Naive thymus-derived CD4-positive, alpha-beta T cell (primary cell): Measurements from ENCODE around the gene LAMB1. TPM values are rescaled to one million over a fixed set of nuclear protein-coding genes. Genes with fewer than 3 reads are reported as not detected.

Experiments used
- ATAC-seq: fragments of 150-1000 bp; cut with Tn5 transposase; 2 replicates; pipeline ENCODE4 v1.10.0; 2021; ENCODE audit warnings: mild to moderate bottlenecking, moderate library complexity
- CTCF ChIA-PET: fragments of 350-600 bp; sonication (Branson Sonifier 250); formaldehyde crosslinking; loops from one replicate; lab custom pipeline; 2021; ENCODE audit warnings: antibody characterized with exemption; lab: Charles Lee
- POLR2A ChIA-PET: fragments of 350-600 bp; sonication (Branson Sonifier 250); formaldehyde crosslinking; loops from one replicate; lab custom pipeline; 2021; ENCODE audit warnings: antibody characterized with exemption, inconsistent platforms; lab: Charles Lee
- DNase-seq, 9 donors: peaks; one replicate each; pipeline versions ENCODE4 v3.0.0 to v3.0.0-alpha.2; 2020 to 2022; ENCODE audit warnings: mixed read lengths in 1 of 9
- H3K27ac ChIP-seq: one replicate; pipeline ENCODE4 v1.7.0; 2013; ENCODE audit warnings: mild to moderate bottlenecking, low read depth, low read length, moderate library complexity
- H3K27me3 ChIP-seq, 2 donors: one replicate each; pipeline ENCODE4 v1.7.0; 2013; ENCODE audit warnings: low read length in 2 of 2, mild to moderate bottlenecking in 2 of 2, moderate library complexity in 2 of 2; ENCODE audit not compliant: control insufficient read depth in 2 of 2, insufficient read depth in 2 of 2
- H3K36me3 ChIP-seq, 3 experiments: 1 replicate in 2 of 3; 2 replicates in 1 of 3; pipeline ENCODE4 v1.7.0; 2013; ENCODE audit warnings: low read length in 3 of 3, mild to moderate bottlenecking in 3 of 3, moderate library complexity in 1 of 3; ENCODE audit not compliant: insufficient read depth in 3 of 3, control insufficient read depth in 2 of 3
- H3K4me1 ChIP-seq, 2 donors: one replicate each; pipeline ENCODE4 v1.7.0; 2013; ENCODE audit warnings: low read length in 2 of 2, mild to moderate bottlenecking in 2 of 2, moderate library complexity in 1 of 2; ENCODE audit not compliant: control insufficient read depth in 2 of 2, insufficient read depth in 2 of 2
- H3K4me3 ChIP-seq: 2 replicates; pipeline ENCODE4 v1.7.0; 2013; ENCODE audit warnings: mild to moderate bottlenecking, low read length
- H3K9me3 ChIP-seq, 3 experiments: 1 replicate in 2 of 3; 2 replicates in 1 of 3; pipeline ENCODE4 v1.7.0; 2013; ENCODE audit warnings: low read length in 3 of 3; ENCODE audit not compliant: control insufficient read depth in 2 of 3
- H3K27ac Mint-ChIP-seq, 9 donors: one replicate each; pipeline ENCODE4 v1.8.0; 2020 to 2022; ENCODE audit warnings: mixed read lengths in 9 of 9, mild to moderate bottlenecking in 8 of 9, moderate library complexity in 5 of 9, inconsistent platforms in 2 of 9
- H3K27me3 Mint-ChIP-seq, 5 donors: one replicate each; pipeline ENCODE4 v1.8.0; 2021 to 2022; ENCODE audit warnings: mixed read lengths in 5 of 5, mild to moderate bottlenecking in 1 of 5
- H3K36me3 Mint-ChIP-seq, 5 donors: one replicate each; pipeline ENCODE4 v1.8.0; 2020 to 2022; ENCODE audit warnings: mixed read lengths in 5 of 5, mild to moderate bottlenecking in 3 of 5, inconsistent platforms in 1 of 5
- H3K4me1 Mint-ChIP-seq, 7 donors: one replicate each; pipeline ENCODE4 v1.8.0; 2020 to 2022; ENCODE audit warnings: mixed read lengths in 7 of 7, mild to moderate bottlenecking in 3 of 7, inconsistent platforms in 1 of 7
- H3K4me3 Mint-ChIP-seq, 10 donors: one replicate each; pipeline ENCODE4 v1.8.0; 2020 to 2022; ENCODE audit warnings: mild to moderate bottlenecking in 10 of 10, mixed read lengths in 10 of 10, moderate library complexity in 6 of 10, inconsistent platforms in 2 of 10
- H3K9me3 Mint-ChIP-seq, 11 donors: one replicate each; pipeline ENCODE4 v1.8.0; 2020 to 2022; ENCODE audit warnings: mixed read lengths in 11 of 11, mild to moderate bottlenecking in 4 of 11, inconsistent platforms in 1 of 11, moderate library complexity in 1 of 11
- intact Hi-C, 2 donors: fragments of 100-400 bp; cut with micrococcal nuclease; formaldehyde crosslinking; loops; one replicate each; pipeline ENCODE4 v1.15.1; 2023
- polyA plus RNA-seq, 2 donors: library from polyadenylated mRNA; unstranded; fragments of 300-500 nt; fragmentation: Illumina TruSeq; gene quantifications; one replicate each; pipeline ENCODE4 v1.2.3, GENCODE V29; 2021
- total RNA-seq, 6 experiments: library from RNA in 5 of 6; stranded (reverse) in 5 of 6; gene quantifications; 1 replicate in 5 of 6; 2 replicates in 1 of 6; pipeline ENCODE4 v1.2.3 and lab custom pipeline; 2021 to 2026

LAMB1 gene
- total and polyA plus RNA-seq, 7 experiments from 2014 or later: 0.65 to 0.82 TPM; not detected in 5

DNA sequence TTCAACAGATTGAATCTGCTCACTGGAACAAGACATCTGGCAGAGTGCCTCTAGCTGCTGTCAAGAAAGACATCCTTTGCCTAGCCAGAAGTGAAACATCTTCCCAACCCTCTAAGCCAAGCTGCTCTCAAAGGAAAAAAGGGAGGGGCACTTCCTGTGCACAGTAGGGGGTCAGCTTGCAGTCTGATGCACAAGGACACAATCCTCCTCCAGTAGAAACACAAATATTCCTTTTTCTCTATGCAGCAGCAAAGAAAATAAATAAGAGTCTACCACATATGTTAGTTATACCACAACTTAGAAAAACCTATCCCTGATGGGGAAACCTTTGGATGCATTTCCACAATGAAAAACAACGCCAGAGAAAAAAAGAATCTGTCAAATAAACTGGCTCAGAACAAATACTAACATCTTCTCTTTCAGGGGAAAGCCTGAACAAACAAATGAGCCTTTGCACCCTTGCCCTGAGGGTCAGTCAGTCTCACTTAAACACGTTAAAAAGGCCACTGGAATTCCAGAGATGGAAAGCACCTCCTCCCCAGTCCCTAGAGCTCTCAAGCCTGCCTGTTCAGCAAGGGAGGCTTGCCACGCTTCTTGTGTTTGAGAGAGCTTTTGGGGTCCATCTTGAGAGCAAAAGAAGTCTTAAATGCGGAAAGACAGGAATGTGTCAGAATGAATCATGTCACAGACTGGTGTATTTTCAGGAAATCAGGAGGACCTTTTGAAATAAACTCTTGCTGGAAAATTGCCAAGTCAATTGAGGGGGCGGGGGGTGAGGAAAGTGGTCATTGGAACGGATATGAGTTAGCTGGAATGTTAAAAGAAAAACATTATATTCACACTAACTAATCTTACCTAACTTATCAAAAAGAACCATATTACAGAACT, 7.5 kb downstream of the LAMB1 start:
- peaks cover 24 to 64% (median 41%) of the 10 kb centered on the region in 5 donors for H3K27me3 Mint-ChIP-seq
- Histone ChIP-seq H3K9me3 (no peaks in the 10 kb centered on the region), H3K27ac (no peak overlapping the region), H3K36me3 (no peaks in the 10 kb centered on the region), H3K4me3 (no peak overlapping the region), H3K4me1 (no peaks in the 10 kb centered on the region), H3K27me3 (peaks cover 0 to 3% of the 10 kb centered on the region in 2 donors)
- H3K36me3 Mint-ChIP-seq: peaks cover 0 to 4% (median 0%) of the 10 kb centered on the region in 5 donors
- ATAC-seq (no peak), DNase-seq (no peak)
- H3K9me3 Mint-ChIP-seq: no peaks in the 10 kb centered on the region
- no peak overlapping the region for H3K27ac Mint-ChIP-seq
- POLR2A ChIA-PET: no interaction called here
- H3K4me1 Mint-ChIP-seq: no peaks in the 10 kb centered on the region
- CTCF ChIA-PET: no interaction called here
- no peak overlapping the region for H3K4me3 Mint-ChIP-seq
- intact Hi-C loops: no loop called here

DNA sequence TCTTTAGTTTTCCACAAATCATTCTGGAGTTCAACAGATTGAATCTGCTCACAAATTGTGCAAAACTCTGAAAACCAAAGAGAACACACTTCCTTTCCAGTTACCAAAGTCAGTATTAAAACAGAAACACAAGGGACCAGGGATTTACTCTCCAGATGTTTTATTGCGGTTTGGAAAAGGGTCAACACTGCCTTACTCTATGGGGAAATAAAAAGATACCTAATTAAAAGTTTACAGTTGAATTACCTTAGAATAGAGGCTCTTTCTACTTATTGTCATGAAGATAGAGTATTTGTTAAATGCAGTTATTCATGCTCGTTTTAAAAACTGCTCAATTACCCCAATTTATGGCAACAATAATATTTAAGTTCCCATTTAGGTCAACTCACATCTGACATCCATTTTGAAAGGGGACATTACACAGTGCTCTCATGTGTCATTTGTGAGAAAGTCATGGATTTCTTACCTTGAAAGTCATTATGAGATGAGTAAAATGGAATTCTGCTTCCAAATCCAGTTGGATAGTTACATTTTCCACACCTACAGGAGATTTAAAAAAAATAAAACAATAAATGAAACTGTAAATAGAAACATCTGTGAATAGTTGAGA, 8.4 kb downstream of the LAMB1 start:
- Histone ChIP-seq H3K27me3 (no peaks in the 10 kb centered on the region), H3K4me1 (no peaks in the 10 kb centered on the region), H3K27ac (no peak overlapping the region), H3K9me3 (no peaks in the 10 kb centered on the region), H3K4me3 (no peak overlapping the region), H3K36me3 (no peaks in the 10 kb centered on the region)
- no peak overlapping the region for H3K4me3 Mint-ChIP-seq
- POLR2A ChIA-PET: no interaction called here
- no peaks in the 10 kb centered on the region for H3K4me1 Mint-ChIP-seq
- no peak overlapping the region for H3K27ac Mint-ChIP-seq
- ATAC-seq (no peak), DNase-seq (no peak)
- H3K9me3 Mint-ChIP-seq: no peaks in the 10 kb centered on the region
- H3K36me3 Mint-ChIP-seq: peaks cover 0 to 4% (median 0%) of the 10 kb centered on the region in 5 donors
- H3K27me3 Mint-ChIP-seq: peaks cover 28 to 62% (median 45%) of the 10 kb centered on the region in 5 donors
- CTCF ChIA-PET: no interaction called here
- intact Hi-C loops: no loop called here

DNA sequence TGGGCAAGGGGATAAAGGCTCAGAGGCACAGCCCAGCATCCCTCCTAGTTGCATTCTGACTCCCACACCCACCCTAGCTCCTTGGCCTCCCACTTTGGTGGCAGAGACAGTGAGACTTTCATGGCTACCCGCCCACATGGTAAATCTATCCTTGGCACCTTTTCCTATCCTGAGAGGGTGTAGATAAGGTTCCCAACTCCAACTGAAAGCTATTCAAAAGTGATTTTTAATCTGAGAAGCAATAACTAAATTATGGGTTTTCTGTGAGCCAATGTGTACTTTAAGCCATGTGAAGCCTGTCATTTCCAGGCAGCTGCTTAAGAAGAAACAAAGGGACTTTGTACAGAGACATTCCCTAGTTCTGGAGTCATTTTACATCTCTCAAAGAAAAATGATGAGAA, 9.1 kb downstream of the LAMB1 start:
- peaks cover 0 to 4% (median 0%) of the 10 kb centered on the region in 5 donors for H3K36me3 Mint-ChIP-seq
- peaks cover 32 to 58% (median 49%) of the 10 kb centered on the region in 5 donors for H3K27me3 Mint-ChIP-seq
- no peaks in the 10 kb centered on the region for H3K9me3 ChIP-seq
- ATAC-seq (no peak), DNase-seq (no peak)
- H3K4me1 ChIP-seq: no peaks in the 10 kb centered on the region
- no peaks in the 10 kb centered on the region for H3K9me3 Mint-ChIP-seq
- H3K27ac Mint-ChIP-seq: no peak overlapping the region
- H3K4me1 Mint-ChIP-seq: no peaks in the 10 kb centered on the region
- H3K36me3 ChIP-seq: no peaks in the 10 kb centered on the region
- intact Hi-C loops: no loop called here
- H3K4me3 Mint-ChIP-seq: no peak overlapping the region
- H3K4me3 ChIP-seq: no peak overlapping the region
- H3K27me3 ChIP-seq: no peaks in the 10 kb centered on the region
- ChIA-PET CTCF (no interaction called here), POLR2A (no interaction called here)
- H3K27ac ChIP-seq: no peak overlapping the region

DNA sequence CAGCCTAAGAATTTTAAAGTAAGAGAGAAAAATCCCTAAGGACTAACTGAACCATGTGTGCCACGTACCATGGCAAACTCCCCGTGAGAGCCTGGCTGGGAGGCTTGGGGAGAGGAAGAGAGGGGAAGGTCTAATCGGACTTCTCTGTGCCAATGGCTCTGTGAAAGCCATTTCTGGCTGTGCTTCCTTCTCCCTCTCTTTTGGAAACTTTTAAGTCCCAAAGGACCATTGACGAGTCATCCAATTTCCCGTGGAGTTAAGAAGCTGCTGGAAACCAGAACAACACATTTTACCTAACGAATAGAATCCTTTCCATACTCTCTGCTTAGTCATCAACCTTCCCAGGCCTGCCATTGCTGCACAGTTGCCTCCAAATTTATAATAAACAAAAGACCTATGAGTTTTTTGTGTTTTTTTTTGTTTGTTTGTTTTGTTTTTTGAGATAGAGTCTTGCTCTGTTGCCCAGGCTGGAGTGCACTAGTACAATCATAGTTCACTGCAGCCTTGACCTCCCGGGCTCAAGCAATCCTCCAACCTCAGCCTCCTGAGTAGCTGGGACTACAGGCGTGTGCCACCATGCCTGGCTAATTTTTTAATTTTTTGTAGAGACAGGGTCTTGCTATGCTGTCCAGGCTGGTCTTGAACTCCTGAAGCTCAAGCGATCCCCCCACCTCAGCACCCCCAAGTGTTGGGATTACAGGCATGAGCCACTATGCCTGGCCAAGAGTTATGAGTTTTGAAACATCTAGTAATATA, 13.2 kb downstream of the LAMB1 start:
- Histone ChIP-seq H3K4me3 (no peak overlapping the region), H3K36me3 (no peaks in the 10 kb centered on the region), H3K9me3 (no peaks in the 10 kb centered on the region), H3K4me1 (no peaks in the 10 kb centered on the region), H3K27me3 (peaks cover 0 to 3% of the 10 kb centered on the region in 2 donors), H3K27ac (no peak overlapping the region)
- Mint-ChIP-seq H3K4me1 (no peaks in the 10 kb centered on the region), H3K27me3 (peaks cover 31 to 63% (median 44%) of the 10 kb centered on the region in 5 donors), H3K36me3 (peaks cover 0 to 4% (median 0%) of the 10 kb centered on the region in 5 donors), H3K4me3 (no peak overlapping the region), H3K9me3 (no peaks in the 10 kb centered on the region), H3K27ac (no peak overlapping the region)
- intact Hi-C loops: no loop called here
- DNase-seq (no peak), ATAC-seq (no peak)
- CTCF ChIA-PET: no interaction called here
- POLR2A ChIA-PET: no interaction called here

DNA sequence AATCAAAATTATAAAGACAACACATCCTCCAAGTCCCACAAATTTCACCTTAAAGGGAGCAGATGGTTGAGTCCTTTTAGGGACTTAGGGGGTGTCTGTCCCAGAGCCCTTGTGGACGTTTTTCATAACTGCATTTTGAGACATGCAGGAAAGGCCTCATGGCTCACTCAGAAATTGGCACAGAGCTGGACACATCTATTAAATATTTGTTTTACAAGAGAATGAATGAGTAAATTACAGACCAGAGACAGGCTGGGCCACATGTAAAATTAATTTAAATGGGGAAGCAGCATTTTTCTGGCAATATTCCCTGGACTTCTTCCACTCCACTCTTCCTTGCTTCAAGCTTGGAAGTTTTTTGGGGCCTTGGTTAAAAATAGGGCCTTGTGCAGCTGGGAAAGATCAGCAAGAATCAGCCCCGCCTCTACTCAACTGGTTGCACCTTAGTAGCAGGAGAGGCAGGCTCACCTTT, 20.0 kb downstream of the LAMB1 start:
- H3K4me1 Mint-ChIP-seq: no peaks in the 10 kb centered on the region
- no peaks in the 10 kb centered on the region for H3K36me3 Mint-ChIP-seq
- Histone ChIP-seq H3K27ac (no peak overlapping the region), H3K36me3 (no peaks in the 10 kb centered on the region), H3K4me1 (no peaks in the 10 kb centered on the region), H3K9me3 (no peaks in the 10 kb centered on the region), H3K27me3 (peaks cover 0 to 3% of the 10 kb centered on the region in 2 donors), H3K4me3 (no peak overlapping the region)
- intact Hi-C loops: no loop called here
- ATAC-seq (no peak), DNase-seq (no peak)
- H3K4me3 Mint-ChIP-seq: no peak overlapping the region
- no peak overlapping the region for H3K27ac Mint-ChIP-seq
- no peaks in the 10 kb centered on the region for H3K9me3 Mint-ChIP-seq
- ChIA-PET CTCF (no interaction called here), POLR2A (no interaction called here)
- peaks cover 8 to 26% (median 13%) of the 10 kb centered on the region in 5 donors for H3K27me3 Mint-ChIP-seq

DNA sequence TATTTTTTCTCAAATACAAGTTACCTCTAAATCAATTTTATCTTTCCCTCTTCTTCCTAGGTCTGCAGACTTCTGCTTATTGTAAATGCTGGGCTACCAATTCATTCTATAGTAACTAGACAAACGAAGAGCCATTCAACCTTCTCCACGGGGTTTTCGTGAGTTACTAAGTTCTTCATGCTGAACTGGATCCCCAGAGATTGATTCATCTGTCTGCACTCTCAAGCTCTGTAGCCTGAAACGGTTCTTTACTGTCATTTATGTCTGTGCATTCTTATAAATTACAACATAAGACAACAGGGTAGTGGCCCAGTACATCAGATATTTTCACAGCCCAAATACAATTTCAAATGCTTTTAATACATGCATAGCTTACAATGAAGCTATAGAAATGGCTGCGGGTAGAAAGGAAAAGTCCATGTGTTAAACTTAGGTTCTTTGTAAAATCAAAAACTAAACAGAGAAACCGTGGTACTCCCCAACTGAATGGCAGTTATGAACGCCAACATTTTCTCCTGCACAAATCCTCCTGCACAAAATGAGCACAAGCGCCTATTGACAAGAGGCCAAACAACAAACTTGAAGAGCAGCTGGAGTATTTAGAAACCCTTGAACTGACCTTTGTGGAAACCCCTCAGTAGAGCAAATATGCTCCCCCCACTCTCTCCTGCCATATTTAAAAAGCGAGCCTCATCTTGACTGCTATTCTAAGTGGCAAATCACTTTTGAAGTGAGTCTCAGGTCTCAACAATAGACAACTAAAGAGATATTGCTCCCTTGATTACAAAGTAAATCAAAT, 20.7 kb downstream of the LAMB1 start:
- ATAC-seq (no peak), DNase-seq (no peak)
- no peak overlapping the region for H3K27ac ChIP-seq
- no peak overlapping the region for H3K4me3 Mint-ChIP-seq
- H3K36me3 Mint-ChIP-seq: no peaks in the 10 kb centered on the region
- H3K27ac Mint-ChIP-seq: no peak overlapping the region
- no peak overlapping the region for H3K4me3 ChIP-seq
- no peaks in the 10 kb centered on the region for H3K9me3 ChIP-seq
- no peaks in the 10 kb centered on the region for H3K4me1 ChIP-seq
- H3K27me3 Mint-ChIP-seq: peaks cover 4 to 21% (median 11%) of the 10 kb centered on the region in 5 donors
- H3K4me1 Mint-ChIP-seq: no peaks in the 10 kb centered on the region
- ChIA-PET CTCF (no interaction called here), POLR2A (no interaction called here)
- intact Hi-C loops: no loop called here
- no peaks in the 10 kb centered on the region for H3K36me3 ChIP-seq
- peaks cover 0 to 3% of the 10 kb centered on the region in 2 donors for H3K27me3 ChIP-seq
- H3K9me3 Mint-ChIP-seq: no peaks in the 10 kb centered on the region
